HepG2 (cell line): Measurements from ENCODE around the gene DGCR8. TPM values are rescaled to one million over a fixed set of nuclear protein-coding genes. Genes with fewer than 3 reads are reported as not detected.

Experiments used
- ARID4A ChIP-seq: sonication (generic); formaldehyde crosslinking; IDR thresholded peaks from 2 replicates; pipeline ENCODE4 v1.5.0; 2020; ENCODE audit warnings: mild to moderate bottlenecking, missing genetic modification reagents, borderline replicate concordance
- CREB1 ChIP-seq, 2 experiments: fragments of 450-650 bp in 1 of 2; IDR thresholded peaks; 2 replicates each; pipeline ENCODE4 v1.6.1; 2016 to 2017; ENCODE audit warnings: control low read depth in 1 of 2, mild to moderate bottlenecking in 1 of 2, missing compliant biosample characterization in 1 of 2, missing genetic modification characterization in 1 of 2
- FOXA3 ChIP-seq: IDR thresholded peaks from 2 replicates; pipeline ENCODE4 v1.6.1; 2016; ENCODE audit warnings: missing genetic modification reagents, missing compliant biosample characterization
- HOXA5 ChIP-seq: sonication (generic); formaldehyde crosslinking; IDR thresholded peaks from 2 replicates; pipeline ENCODE4 v1.4.0; 2020; ENCODE audit warnings: missing genetic modification reagents
- KLF6 ChIP-seq: IDR thresholded peaks from 2 replicates; pipeline ENCODE4 v1.8.0; 2016; ENCODE audit warnings: missing biosample characterization, missing genetic modification reagents
- MXI1 ChIP-seq: IDR thresholded peaks from 3 replicates; pipeline ENCODE4 v1.6.1; 2012; ENCODE audit warnings: low read depth, low read length, inconsistent platforms, borderline replicate concordance
- POGZ ChIP-seq: sonication (generic); formaldehyde crosslinking; IDR thresholded peaks from 2 replicates; pipeline ENCODE4 v1.4.0; 2020; ENCODE audit warnings: mild to moderate bottlenecking, missing genetic modification reagents
- SRY ChIP-seq: sonication (generic); formaldehyde crosslinking; IDR thresholded peaks from 2 replicates; pipeline ENCODE4 v1.8.0; 2022; ENCODE audit warnings: mild to moderate bottlenecking, missing genetic modification reagents
- TFDP2 ChIP-seq: sonication (generic); formaldehyde crosslinking; IDR thresholded peaks from 2 replicates; pipeline ENCODE4 v1.4.0; 2020; ENCODE audit warnings: missing genetic modification reagents
- YEATS2 ChIP-seq: sonication (generic); formaldehyde crosslinking; IDR thresholded peaks from 2 replicates; pipeline ENCODE4 v1.4.0; 2020; ENCODE audit warnings: missing genetic modification reagents, borderline replicate concordance
- YY1 ChIP-seq: IDR thresholded peaks from 2 replicates; pipeline ENCODE4 v1.6.1; 2011; ENCODE audit warnings: low read length, low read depth, moderate library complexity, mild to moderate bottlenecking; ENCODE audit not compliant: insufficient read depth, insufficient replicate concordance
- ZFP90 ChIP-seq: sonication (generic); formaldehyde crosslinking; IDR thresholded peaks from 2 replicates; pipeline ENCODE4 v1.8.0; 2022; ENCODE audit warnings: missing genetic modification reagents, mild to moderate bottlenecking, inconsistent platforms, borderline replicate concordance
- ZFY ChIP-seq: sonication (generic); formaldehyde crosslinking; IDR thresholded peaks from 2 replicates; pipeline ENCODE4 v1.4.0; 2020; ENCODE audit warnings: missing genetic modification reagents
- ZNF138 ChIP-seq: sonication (generic); formaldehyde crosslinking; IDR thresholded peaks from 2 replicates; pipeline ENCODE4 v1.5.0; 2020; ENCODE audit warnings: mild to moderate bottlenecking, low read depth, missing genetic modification reagents
- ZNF143 ChIP-seq: sonication (generic); formaldehyde crosslinking; IDR thresholded peaks from 2 replicates; pipeline ENCODE4 v1.4.0; 2020; ENCODE audit warnings: missing genetic modification reagents
- ZNF446 ChIP-seq: sonication (generic); formaldehyde crosslinking; IDR thresholded peaks from 2 replicates; pipeline ENCODE4 v1.5.0; 2020; ENCODE audit warnings: mild to moderate bottlenecking, missing genetic modification reagents
- ZSCAN20 ChIP-seq: sonication (generic); formaldehyde crosslinking; IDR thresholded peaks from 2 replicates; pipeline ENCODE4 v1.4.0; 2020; ENCODE audit warnings: missing genetic modification reagents, mild to moderate bottlenecking, borderline replicate concordance
- polyA plus RNA-seq, 8 experiments: library from polyadenylated mRNA; depleted of rRNA in 3 of 8; stranded (reverse) in 7 of 8; unstranded in 1 of 8; fragments of >200 nt; fragmentation: Illumina TruSeq in 4 of 8; extraction: Trizol in 4 of 8; gene quantifications; 2 replicates each; pipeline versions ENCODE4 v1.2.1 to v1.2.3, GENCODE V29; 2011 to 2016; ENCODE audit warnings: low read depth in 4 of 8, missing spikeins in 1 of 8, mixed read lengths in 1 of 8; ENCODE audit not compliant: insufficient read depth in 1 of 8
- total RNA-seq, 5 experiments: library from RNA; depleted of rRNA; stranded (reverse); fragments of >200 nt; fragmentation: Illumina TruSeq; extraction: Trizol; gene quantifications; 2 replicates each; pipeline ENCODE4 v1.2.3, GENCODE V29; 2016; ENCODE audit warnings: low read depth in 1 of 5
- TF ChIP-seq, protein P1 (sequence below): sonication (generic); formaldehyde crosslinking; IDR thresholded peaks from 2 replicates; pipeline ENCODE4 v1.5.0; 2020; ENCODE audit warnings: missing genetic modification reagents, mild to moderate bottlenecking, borderline replicate concordance

DGCR8 gene
- total and polyA plus RNA-seq, 2 of the 13 experiments (the other 11 are each of a cell fraction or from before 2014, with no cell fraction given): 10.2 to 23.2 TPM

DNA sequence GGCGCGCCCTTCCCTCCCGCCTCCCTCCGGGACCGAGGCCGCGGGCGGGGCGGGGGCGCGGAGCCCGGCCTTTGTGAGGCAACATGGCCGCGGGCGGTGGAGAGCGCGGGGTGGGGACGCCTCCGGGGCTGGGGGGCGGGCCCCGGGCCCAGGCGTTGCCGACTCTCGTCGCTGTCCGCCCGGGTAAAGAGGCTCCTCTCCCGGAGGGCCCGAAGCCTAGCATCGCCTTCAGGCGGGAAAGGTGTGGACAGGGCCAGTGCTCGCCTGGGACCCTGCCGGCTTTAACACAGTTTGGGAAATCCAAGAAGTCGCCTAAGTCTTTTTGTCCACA, 369 bp downstream of the DGCR8 start (continued):
- TF ChIP-seq ARID4A (no peak), ZNF446 (CRISPR knock-in tag) (no peak), CREB1 (IDR thresholded peaks at IDR 0.05) (no peak), CREB1 (CRISPR knock-in tag; IDR thresholded peaks at IDR 0.05) (no peak), ZSCAN20 (CRISPR knock-in tag) (0 out of 2 replicates have a peak, but pooled peaks have one; percentile 36), KLF6 (CRISPR knock-in tag) (0 out of 2 replicates have a peak, but pooled peaks have one; percentile 9), YY1 (peak; percentile 89), FOXA3 (CRISPR knock-in tag) (no peak), POGZ (CRISPR knock-in tag) (0 out of 2 replicates have a peak, but pooled peaks have one; percentile 17), ZNF143 (CRISPR knock-in tag) (0 out of 2 replicates have a peak, but pooled peaks have one; percentile 13), YEATS2 (peak; percentile 34; the same call in 1 of the 2 replicates), SRY (CRISPR knock-in tag) (0 out of 2 replicates have a peak, but pooled peaks have one; percentile 13), ZFY (CRISPR knock-in tag) (peak; percentile 33; the same call in 1 of the 2 replicates), MXI1 (no peak), HOXA5 (CRISPR knock-in tag) (peak; percentile 54; the same call in 1 of the 2 replicates), TFDP2 (CRISPR knock-in tag) (peak; percentile 20; the same call in 1 of the 2 replicates), ZFP90 (CRISPR knock-in tag) (0 out of 2 replicates have a peak, but pooled peaks have one; percentile 13), ZNF138 (CRISPR knock-in tag) (peak; percentile 61; the same call in 1 of the 2 replicates)
- TF ChIP-seq, protein P1, sequence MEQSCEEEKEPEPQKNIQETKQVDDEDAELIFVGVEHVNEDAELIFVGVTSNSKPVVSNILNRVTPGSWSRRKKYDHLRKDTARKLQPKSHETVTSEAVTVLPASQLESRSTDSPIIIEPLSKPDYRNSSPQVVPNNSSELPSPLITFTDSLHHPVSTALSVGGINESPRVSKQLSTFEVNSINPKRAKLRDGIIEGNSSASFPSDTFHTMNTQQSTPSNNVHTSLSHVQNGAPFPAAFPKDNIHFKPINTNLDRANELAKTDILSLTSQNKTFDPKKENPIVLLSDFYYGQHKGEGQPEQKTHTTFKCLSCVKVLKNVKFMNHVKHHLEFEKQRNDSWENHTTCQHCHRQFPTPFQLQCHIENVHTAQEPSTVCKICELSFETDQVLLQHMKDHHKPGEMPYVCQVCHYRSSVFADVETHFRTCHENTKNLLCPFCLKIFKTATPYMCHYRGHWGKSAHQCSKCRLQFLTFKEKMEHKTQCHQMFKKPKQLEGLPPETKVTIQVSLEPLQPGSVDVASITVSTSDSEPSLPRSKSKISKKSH: no peak
